Esophagus muscularis mucosa (tissue), 4 donors: ENCODE results near the gene MRPL58. TPM values are rescaled to one million over a fixed set of nuclear protein-coding genes. Genes with fewer than 3 reads are reported as not detected.
A peak's percentile ranks its signal among the peaks of the same experiment; 100 is the strongest.

ENCODE experiments used
- DNase-seq: peaks from one replicate; pipeline ENCODE4 v3.0.0-alpha.2; 2017; ENCODE audit errors: extremely low spot score
- H3K27ac ChIP-seq, 4 donors: fragments of 200-600 bp; sonication (generic); replicated peaks in 1 of 4; 1 replicate in 3 of 4; 2 replicates in 1 of 4; pipeline ENCODE4 v1.5.1; 2016 to 2019; ENCODE audit warnings: mild to moderate bottlenecking in 1 of 4
- H3K27me3 ChIP-seq, 4 donors: fragments of 200-600 bp; sonication (generic); one replicate each; pipeline versions ENCODE4 v1.5.1 to v1.6.0; 2016 to 2019
- H3K36me3 ChIP-seq, 4 donors: fragments of 200-600 bp; sonication (generic); one replicate each; pipeline ENCODE4 v1.5.1; 2016 to 2019
- H3K4me1 ChIP-seq, 4 donors: fragments of 200-600 bp; sonication (generic); one replicate each; pipeline ENCODE4 v1.5.1; 2016 to 2019
- H3K4me3 ChIP-seq, 4 donors: fragments of 200-600 bp; sonication (generic); 1 replicate in 2 of 4; 2 replicates in 2 of 4; pipeline ENCODE4 v1.5.1; 2016 to 2019; ENCODE audit warnings: mild to moderate bottlenecking in 4 of 4, moderate library complexity in 1 of 4
- H3K9me3 ChIP-seq, 4 donors: fragments of 200-600 bp; sonication (generic); 1 replicate in 3 of 4; 2 replicates in 1 of 4; pipeline ENCODE4 v1.5.1; 2016 to 2019
- EP300 ChIP-seq: sonication (generic); formaldehyde crosslinking; IDR thresholded peaks from one replicate; pipeline ENCODE4 v1.6.1; 2017; ENCODE audit warnings: antibody characterized with exemption
- POLR2A ChIP-seq: fragments of 450-650 bp; IDR thresholded peaks from one replicate; pipeline ENCODE4 v1.6.1; 2017; ENCODE audit warnings: antibody characterized with exemption, moderate library complexity, mild to moderate bottlenecking, low read depth
- POLR2AphosphoS5 ChIP-seq, 2 donors: sonication (generic); formaldehyde crosslinking; IDR thresholded peaks; one replicate each; pipeline ENCODE4 v1.6.1; 2017; ENCODE audit warnings: antibody characterized with exemption in 2 of 2
- WGBS: methylation state at CpG from one replicate; pipeline ENCODE4 v1.1.5; 2018; 5-methylcytosine and 5-hydroxymethylcytosine counted together
- intact Hi-C: fragments of 100-400 bp; cut with DNase I; formaldehyde crosslinking; loops from one replicate; pipeline ENCODE4 v1.15.1; 2023
- total RNA-seq, 4 donors: library from RNA; depleted of rRNA; stranded (reverse); fragments of >200 nt; gene quantifications; one replicate each; pipeline versions ENCODE4 v1.1.0 to v1.2.1, GENCODE V29; 2016
- TF ChIP-seq, protein P1 (sequence below), 3 experiments: fragments of 200-600 bp in 2 of 3; fragments of 450-650 bp in 1 of 3; sonication (generic) in 2 of 3; IDR thresholded peaks; one replicate each; pipeline ENCODE4 v1.5.1; 2017 to 2019; ENCODE audit warnings: antibody characterized with exemption in 3 of 3, mild to moderate bottlenecking in 2 of 3, moderate library complexity in 1 of 3

Gene MRPL58
- total RNA-seq, 4 donors from 2014 or later: 34.9 to 47.8 (median 40.2) TPM

- Histone ChIP-seq H3K9me3 (no peaks in the 10 kb centered on the region), H3K4me3 (no peak overlapping the region), H3K4me1 (peaks cover 18 to 33% (median 30%) of the 10 kb centered on the region in 4 donors), H3K27me3 (no peaks in the 10 kb centered on the region), H3K36me3 (peaks cover under 1 to 17% (median 14%) of the 10 kb centered on the region in 4 donors), H3K27ac (no peak overlapping the region)
- TF ChIP-seq EP300 (no peak), POLR2A (no peak), POLR2AphosphoS5 (IDR thresholded peaks at IDR 0.05) (no peak)
- TF ChIP-seq, protein P1, sequence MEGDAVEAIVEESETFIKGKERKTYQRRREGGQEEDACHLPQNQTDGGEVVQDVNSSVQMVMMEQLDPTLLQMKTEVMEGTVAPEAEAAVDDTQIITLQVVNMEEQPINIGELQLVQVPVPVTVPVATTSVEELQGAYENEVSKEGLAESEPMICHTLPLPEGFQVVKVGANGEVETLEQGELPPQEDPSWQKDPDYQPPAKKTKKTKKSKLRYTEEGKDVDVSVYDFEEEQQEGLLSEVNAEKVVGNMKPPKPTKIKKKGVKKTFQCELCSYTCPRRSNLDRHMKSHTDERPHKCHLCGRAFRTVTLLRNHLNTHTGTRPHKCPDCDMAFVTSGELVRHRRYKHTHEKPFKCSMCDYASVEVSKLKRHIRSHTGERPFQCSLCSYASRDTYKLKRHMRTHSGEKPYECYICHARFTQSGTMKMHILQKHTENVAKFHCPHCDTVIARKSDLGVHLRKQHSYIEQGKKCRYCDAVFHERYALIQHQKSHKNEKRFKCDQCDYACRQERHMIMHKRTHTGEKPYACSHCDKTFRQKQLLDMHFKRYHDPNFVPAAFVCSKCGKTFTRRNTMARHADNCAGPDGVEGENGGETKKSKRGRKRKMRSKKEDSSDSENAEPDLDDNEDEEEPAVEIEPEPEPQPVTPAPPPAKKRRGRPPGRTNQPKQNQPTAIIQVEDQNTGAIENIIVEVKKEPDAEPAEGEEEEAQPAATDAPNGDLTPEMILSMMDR (IDR thresholded peaks at IDR 0.05): no peak
- 93% methylated on average over 2 of the region's 2 CpGs for WGBS
- no peak for DNase-seq
- intact Hi-C loops: loop anchor here (5.0 kb wide), 1 partner anchor 37 kb away; the partner anchor contains the start of gene HID1
These were observed 3.2 kb upstream of the MRPL58 start for GRCh38 chr17:75009139-75009724.

- no peaks in the 10 kb centered on the region for H3K9me3 ChIP-seq
- H3K27me3 ChIP-seq: no peaks in the 10 kb centered on the region
- TF ChIP-seq POLR2AphosphoS5 (IDR thresholded peaks at IDR 0.05): peak; percentile 42 to 69
- no peak for TF ChIP-seq POLR2A
- TF ChIP-seq, protein P1 (IDR thresholded peaks at IDR 0.05): peak in 1 of 3 experiments; percentile 12
- TF ChIP-seq EP300: no peak
- WGBS: 51% methylated on average over 7 of the region's 8 CpGs
- intact Hi-C loops: loop anchor here (5.0 kb wide), 1 partner anchor 49 kb away; no protein-coding TSS in a partner anchor
- peaks cover 18 to 35% (median 30%) of the 10 kb centered on the region in 4 donors for H3K4me1 ChIP-seq
- H3K27ac ChIP-seq: peak overlapping the region; percentile 90 to 95 (median 92)
- no peak for DNase-seq
- H3K36me3 ChIP-seq: peaks cover 0 to 4% (median under 1%) of the 10 kb centered on the region in 4 donors
- no peak overlapping the region for H3K4me3 ChIP-seq
These were observed 1.6 kb upstream of the MRPL58 start for GRCh38 chr17:75010683-75011400.

DNA sequence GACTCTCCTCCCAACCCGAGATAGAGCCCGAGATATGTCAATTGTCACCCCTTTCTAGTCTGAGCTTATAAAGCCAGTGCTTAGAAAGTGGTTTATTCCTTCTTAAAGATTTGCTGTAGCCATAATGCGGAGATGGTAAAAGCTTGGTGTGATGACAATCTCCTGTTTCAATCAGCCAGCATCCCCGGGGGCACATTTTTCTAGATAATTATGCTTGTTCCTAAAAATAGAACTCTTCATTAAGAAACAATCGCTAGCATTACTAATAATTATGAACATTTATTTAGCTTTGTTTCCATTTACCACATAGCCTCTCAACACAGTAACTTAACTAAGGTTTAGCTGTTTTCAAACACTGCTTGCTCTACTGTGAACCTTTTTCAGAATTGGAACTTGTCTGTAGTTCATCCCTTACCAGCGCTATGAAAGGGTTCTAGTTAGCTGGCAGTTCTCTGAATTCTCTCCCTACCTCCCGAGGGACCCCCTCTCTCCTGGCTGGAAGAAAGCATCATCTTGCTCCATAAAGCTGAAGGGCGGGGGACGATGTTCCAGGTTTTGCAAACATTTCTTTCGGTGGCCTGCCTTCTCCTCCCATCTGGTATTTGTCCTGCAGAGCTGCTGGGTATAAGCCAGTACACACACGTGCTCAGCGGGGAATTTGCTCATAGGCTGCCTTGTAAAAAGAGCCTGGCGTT lies 922 bp upstream of the MRPL58 start:
- H3K27ac ChIP-seq: peak overlapping the region; percentile 90 to 95 (median 92)
- no peaks in the 10 kb centered on the region for H3K9me3 ChIP-seq
- no peak for TF ChIP-seq POLR2A
- TF ChIP-seq, protein P1 (IDR thresholded peaks at IDR 0.05): no peak
- peak; percentile 38 to 56 for TF ChIP-seq POLR2AphosphoS5 (IDR thresholded peaks at IDR 0.05)
- TF ChIP-seq EP300: no peak
- peaks cover 18 to 35% (median 30%) of the 10 kb centered on the region in 4 donors for H3K4me1 ChIP-seq
- WGBS: 24% methylated on average over 13 of the region's 13 CpGs
- DNase-seq: no peak
- peak overlapping the region; percentile 66 to 93 (median 78) for H3K4me3 ChIP-seq
- H3K27me3 ChIP-seq: no peaks in the 10 kb centered on the region
- intact Hi-C loops: loop anchor here (2.0 to 5.0 kb wide), 2 partner anchors 25 to 49 kb away; partner anchors contain the start of gene CDR2L
- peaks cover 0 to 11% (median 4%) of the 10 kb centered on the region in 4 donors for H3K36me3 ChIP-seq

DNA sequence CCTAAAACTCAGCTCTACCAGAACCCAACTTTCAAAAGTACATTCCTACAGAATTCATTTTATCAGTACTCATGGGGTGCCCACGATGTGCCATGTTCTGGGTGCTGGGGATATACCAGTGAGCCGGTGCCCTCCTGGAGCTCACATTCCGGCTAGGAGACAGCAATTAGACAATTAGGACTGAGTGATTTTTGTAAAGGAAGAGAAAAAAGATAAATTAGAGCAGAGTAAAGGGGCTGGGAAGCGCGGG lies 449 bp upstream of the MRPL58 start:
- Histone ChIP-seq H3K4me3 (peak overlapping the region; percentile 66 to 93 (median 78)), H3K36me3 (peaks cover 0 to 16% (median 9%) of the 10 kb centered on the region in 4 donors)
- intact Hi-C loops: loop anchor here (2.0 to 5.0 kb wide), 2 partner anchors 25 to 50 kb away; partner anchors contain the start of gene CDR2L

More for the DNA sequence above, 449 bp upstream of the MRPL58 start:
- 24% methylated on average over 5 of the region's 5 CpGs for WGBS
- DNase-seq: no peak
- Histone ChIP-seq H3K9me3 (no peaks in the 10 kb centered on the region), H3K4me1 (peaks cover 18 to 35% (median 30%) of the 10 kb centered on the region in 4 donors), H3K27me3 (no peaks in the 10 kb centered on the region), H3K27ac (peak overlapping the region; percentile 90 to 95 (median 92))
- TF ChIP-seq POLR2AphosphoS5 (IDR thresholded peaks at IDR 0.05) (no peak), EP300 (no peak)
- TF ChIP-seq, protein P1 (IDR thresholded peaks at IDR 0.05): no peak
